ENCODE data around the gene NFIB.
A peak's percentile ranks its signal among the peaks of the same experiment; 100 is the strongest.

Gene NFIB

DNA sequence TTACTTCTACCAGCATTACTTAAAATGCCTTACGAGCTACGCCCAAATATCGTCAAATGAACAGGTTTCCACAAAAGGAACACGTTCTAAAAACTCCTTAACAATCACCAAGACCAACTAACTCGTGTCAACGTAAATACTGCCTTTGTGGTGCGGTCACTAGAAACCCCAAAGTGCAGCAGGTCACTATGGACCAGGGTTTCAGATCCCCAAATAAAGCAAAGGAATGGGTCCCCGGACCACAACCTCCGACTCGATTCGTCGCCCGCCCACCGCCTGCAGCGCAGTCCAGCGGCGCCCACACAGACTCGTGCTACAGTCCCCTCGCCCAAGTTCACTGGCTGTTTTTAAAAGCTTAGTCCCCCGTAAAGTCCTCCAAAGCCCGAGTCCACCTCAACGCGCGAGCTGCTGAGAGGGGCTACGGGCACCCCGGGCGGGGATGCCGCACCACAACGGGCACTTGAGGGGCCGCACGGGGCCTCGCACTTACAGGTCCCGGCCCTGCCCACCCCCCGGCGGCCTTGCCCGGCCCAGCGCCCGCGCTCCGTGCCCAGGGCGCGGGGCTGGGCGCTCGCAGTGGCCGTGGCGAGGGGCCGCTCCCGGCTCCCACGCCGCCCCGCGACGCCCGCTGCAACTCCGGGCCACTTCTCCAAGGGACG, 1.1 kb downstream of the NFIB start:
- H4K5ac ChIP-seq (ENCODE audit: low read length) = no peak overlapping the region
- H3K27ac ChIP-seq (ENCODE audit: low read depth, low read length) = peak overlapping the region; percentile 42
- H3K79me2 ChIP-seq (ENCODE audit: control insufficient read depth, insufficient read depth, low read length) = peaks cover 6% of the 10 kb centered on the region
- DNase-seq = peak; percentile 46
- H2BK5ac ChIP-seq (ENCODE audit: low read length) = peak overlapping the region; percentile 61
- no peak overlapping the region for H2AK5ac ChIP-seq (ENCODE audit: low read length)
- H3K4me1 ChIP-seq (ENCODE audit: control insufficient read depth, low read depth, low read length) = peaks cover 8% of the 10 kb centered on the region
- H3K4me3 ChIP-seq (ENCODE audit: low read length) = peak overlapping the region; percentile 88
- peak overlapping the region; percentile 5 for H2BK120ac ChIP-seq (ENCODE audit: low read depth, low read length)
- no peak overlapping the region for H2BK15ac ChIP-seq (replicated peaks; ENCODE audit: low read depth)
- no CpG with 5 or more reads among the region's 56 CpGs for WGBS (ENCODE audit: extremely low coverage, insufficient coverage, low lambda C conversion rate)
- peak overlapping the region; percentile 90 for H3K9ac ChIP-seq (ENCODE audit: low read length)
- no peaks in the 10 kb centered on the region for H3K27me3 ChIP-seq (ENCODE audit: insufficient read depth, low read length, poor library complexity)
- peak overlapping the region; percentile 100 for H3K18ac ChIP-seq (ENCODE audit: low read length)
- H3K23ac ChIP-seq (ENCODE audit: low read length) = peak overlapping the region; percentile 29
- H3K36me3 ChIP-seq (ENCODE audit: control insufficient read depth, insufficient read depth, low read length) = no peaks in the 10 kb centered on the region
- peak overlapping the region; percentile 88 for H3K4me2 ChIP-seq (ENCODE audit: low read length)
- peak overlapping the region; percentile 94 for H3K56ac ChIP-seq (ENCODE audit: low read length)
- H4K8ac ChIP-seq (ENCODE audit: low read depth, low read length) = no peak overlapping the region
- H3K79me1 ChIP-seq (ENCODE audit: low read length) = peaks cover 2% of the 10 kb centered on the region
- H3K4ac ChIP-seq (ENCODE audit: low read depth, low read length) = peak overlapping the region; percentile 46

- DNase-seq = no peak
- H3K4me3 ChIP-seq (ENCODE audit: low read length) = peak overlapping the region; percentile 88
- peak overlapping the region; percentile 90 for H3K9ac ChIP-seq (ENCODE audit: low read length)
- H3K79me1 ChIP-seq (ENCODE audit: low read length) = peaks cover 2% of the 10 kb centered on the region
- no CpG with 5 or more reads among the region's 10 CpGs for WGBS (ENCODE audit: extremely low coverage, insufficient coverage, low lambda C conversion rate)
- H2BK120ac ChIP-seq (ENCODE audit: low read depth, low read length) = no peak overlapping the region
- H3K27ac ChIP-seq (ENCODE audit: low read depth, low read length) = no peak overlapping the region
- H3K4me1 ChIP-seq (ENCODE audit: control insufficient read depth, low read depth, low read length) = peaks cover 5% of the 10 kb centered on the region
- no peak overlapping the region for H2BK15ac ChIP-seq (replicated peaks; ENCODE audit: low read depth)
- peaks cover 6% of the 10 kb centered on the region for H3K79me2 ChIP-seq (ENCODE audit: control insufficient read depth, insufficient read depth, low read length)
- no peak overlapping the region for H4K8ac ChIP-seq (ENCODE audit: low read depth, low read length)
- no peak overlapping the region for H4K5ac ChIP-seq (ENCODE audit: low read length)
- no peak overlapping the region for H3K23ac ChIP-seq (ENCODE audit: low read length)
- H3K27me3 ChIP-seq (ENCODE audit: insufficient read depth, low read length, poor library complexity) = no peaks in the 10 kb centered on the region
- H3K36me3 ChIP-seq (ENCODE audit: control insufficient read depth, insufficient read depth, low read length) = no peaks in the 10 kb centered on the region
- peak overlapping the region; percentile 94 for H3K56ac ChIP-seq (ENCODE audit: low read length)
- no peak overlapping the region for H2BK5ac ChIP-seq (ENCODE audit: low read length)
- no peak overlapping the region for H2AK5ac ChIP-seq (ENCODE audit: low read length)
- no peak overlapping the region for H3K4ac ChIP-seq (ENCODE audit: low read depth, low read length)
- peak overlapping the region; percentile 88 for H3K4me2 ChIP-seq (ENCODE audit: low read length)
- H3K18ac ChIP-seq (ENCODE audit: low read length) = peak overlapping the region; percentile 60
Observed at GRCh38 chr9:14311956-14312685, 1.8 kb downstream of the NFIB start.

DNA sequence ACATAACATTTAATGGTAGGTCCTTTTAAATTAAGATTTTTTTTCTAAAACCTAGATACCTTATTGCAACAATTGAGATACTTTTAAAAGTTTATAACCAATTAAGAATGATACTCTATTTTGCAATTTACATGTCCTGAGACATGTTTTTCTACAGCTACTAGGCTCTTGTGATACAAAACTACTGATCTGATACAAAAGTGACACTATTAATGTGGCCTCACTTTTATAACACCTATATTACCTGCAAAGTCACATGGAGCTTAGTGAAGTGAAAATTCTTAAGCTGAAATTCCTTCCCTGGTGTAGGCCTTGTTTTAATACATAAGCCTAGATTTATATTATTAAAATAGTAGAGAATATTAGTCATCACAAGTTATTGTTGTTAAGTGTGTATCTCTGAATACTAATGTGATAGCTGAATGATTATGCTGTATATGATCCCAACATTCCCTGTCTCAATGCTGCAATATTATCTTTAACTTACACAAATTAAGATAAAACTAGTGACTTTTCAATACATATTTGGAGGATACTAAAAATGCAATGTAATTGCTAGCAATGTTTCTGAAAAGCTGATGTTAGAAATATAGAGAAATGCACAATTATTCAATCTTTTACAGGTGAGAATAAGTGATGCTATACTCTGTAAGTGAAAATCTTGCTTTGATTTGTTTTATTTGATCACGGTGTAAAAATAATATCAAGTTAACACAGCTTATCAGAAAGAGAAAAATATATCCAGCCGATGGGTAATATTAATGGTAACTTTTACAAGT, 2.6 kb downstream of the NFIB start:
- H3K36me3 ChIP-seq (ENCODE audit: control insufficient read depth, insufficient read depth, low read length) = no peaks in the 10 kb centered on the region
- H3K27ac ChIP-seq (ENCODE audit: low read depth, low read length) = no peak overlapping the region
- peaks cover 2% of the 10 kb centered on the region for H3K79me1 ChIP-seq (ENCODE audit: low read length)
- no peak overlapping the region for H3K23ac ChIP-seq (ENCODE audit: low read length)
- no peak overlapping the region for H2BK15ac ChIP-seq (replicated peaks; ENCODE audit: low read depth)
- H3K4me2 ChIP-seq (ENCODE audit: low read length) = no peak overlapping the region
- H4K8ac ChIP-seq (ENCODE audit: low read depth, low read length) = no peak overlapping the region
- no peak overlapping the region for H3K56ac ChIP-seq (ENCODE audit: low read length)
- no CpG with 5 or more reads among the region's 2 CpGs for WGBS (ENCODE audit: extremely low coverage, insufficient coverage, low lambda C conversion rate)
- no peak overlapping the region for H4K5ac ChIP-seq (ENCODE audit: low read length)
- H3K4me3 ChIP-seq (ENCODE audit: low read length) = no peak overlapping the region
- no peaks in the 10 kb centered on the region for H3K27me3 ChIP-seq (ENCODE audit: insufficient read depth, low read length, poor library complexity)
- DNase-seq = no peak
- no peak overlapping the region for H2BK5ac ChIP-seq (ENCODE audit: low read length)
- H2AK5ac ChIP-seq (ENCODE audit: low read length) = no peak overlapping the region
- H2BK120ac ChIP-seq (ENCODE audit: low read depth, low read length) = no peak overlapping the region
- no peak overlapping the region for H3K4ac ChIP-seq (ENCODE audit: low read depth, low read length)
- H3K9ac ChIP-seq (ENCODE audit: low read length) = no peak overlapping the region
- peaks cover 6% of the 10 kb centered on the region for H3K79me2 ChIP-seq (ENCODE audit: control insufficient read depth, insufficient read depth, low read length)
- H3K4me1 ChIP-seq (ENCODE audit: control insufficient read depth, low read depth, low read length) = peaks cover 5% of the 10 kb centered on the region
- H3K18ac ChIP-seq (ENCODE audit: low read length) = no peak overlapping the region

- Histone ChIP-seq H3K4me3 (ENCODE audit: low read length) (no peak overlapping the region), H3K4me2 (ENCODE audit: low read length) (no peak overlapping the region), H2AK5ac (ENCODE audit: low read length) (no peak overlapping the region), H2BK5ac (ENCODE audit: low read length) (no peak overlapping the region), H3K27me3 (ENCODE audit: insufficient read depth, low read length, poor library complexity) (no peaks in the 10 kb centered on the region), H3K23ac (ENCODE audit: low read length) (no peak overlapping the region), H3K56ac (ENCODE audit: low read length) (no peak overlapping the region), H3K79me1 (ENCODE audit: low read length) (peaks cover 2% of the 10 kb centered on the region), H3K36me3 (ENCODE audit: control insufficient read depth, insufficient read depth, low read length) (no peaks in the 10 kb centered on the region), H3K18ac (ENCODE audit: low read length) (no peak overlapping the region), H2BK15ac (replicated peaks; ENCODE audit: low read depth) (no peak overlapping the region), H3K27ac (ENCODE audit: low read depth, low read length) (no peak overlapping the region), H3K9ac (ENCODE audit: low read length) (peak overlapping the region; percentile 2), H3K79me2 (ENCODE audit: control insufficient read depth, insufficient read depth, low read length) (peaks cover 6% of the 10 kb centered on the region), H2BK120ac (ENCODE audit: low read depth, low read length) (no peak overlapping the region), H4K8ac (ENCODE audit: low read depth, low read length) (no peak overlapping the region), H4K5ac (ENCODE audit: low read length) (no peak overlapping the region), H3K4ac (ENCODE audit: low read depth, low read length) (no peak overlapping the region), H3K4me1 (ENCODE audit: control insufficient read depth, low read depth, low read length) (peaks cover 5% of the 10 kb centered on the region)
- no CpG with 5 or more reads among the region's 2 CpGs for WGBS (ENCODE audit: extremely low coverage, insufficient coverage, low lambda C conversion rate)
- DNase-seq = no peak
Observed at GRCh38 chr9:14310311-14310710, 3.6 kb downstream of the NFIB start.

DNA sequence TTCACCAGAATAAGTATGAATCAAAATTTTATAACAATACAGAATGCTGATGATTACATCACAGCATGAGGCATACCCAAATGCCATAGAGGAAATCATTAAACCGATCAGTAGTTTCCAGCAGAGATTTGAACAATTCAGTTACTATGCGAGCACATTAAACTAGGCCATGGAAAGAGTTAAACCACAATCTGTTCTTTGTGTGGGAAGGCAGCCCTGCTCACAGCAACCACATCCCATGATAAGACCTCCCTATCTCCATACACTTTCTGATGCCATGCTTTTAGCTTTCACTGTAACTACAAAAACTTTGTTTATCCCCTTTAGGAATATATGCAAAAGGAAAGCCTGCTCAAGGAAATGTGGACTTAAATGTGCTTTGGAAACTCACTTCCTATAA, 4.5 kb downstream of the NFIB start:
- WGBS (ENCODE audit: extremely low coverage, insufficient coverage, low lambda C conversion rate) = no CpG with 5 or more reads among the region's 2 CpGs

More for the DNA sequence above, 4.5 kb downstream of the NFIB start:
- no peak overlapping the region for H3K18ac ChIP-seq (ENCODE audit: low read length)
- no peak overlapping the region for H2AK5ac ChIP-seq (ENCODE audit: low read length)
- H3K27me3 ChIP-seq (ENCODE audit: insufficient read depth, low read length, poor library complexity) = no peaks in the 10 kb centered on the region
- H4K5ac ChIP-seq (ENCODE audit: low read length) = no peak overlapping the region
- no peak overlapping the region for H2BK15ac ChIP-seq (replicated peaks; ENCODE audit: low read depth)
- H3K4ac ChIP-seq (ENCODE audit: low read depth, low read length) = no peak overlapping the region
- no peak overlapping the region for H3K4me2 ChIP-seq (ENCODE audit: low read length)
- DNase-seq = peak; percentile 62
- no peak overlapping the region for H2BK5ac ChIP-seq (ENCODE audit: low read length)
- no peak overlapping the region for H3K9ac ChIP-seq (ENCODE audit: low read length)
- no peak overlapping the region for H4K8ac ChIP-seq (ENCODE audit: low read depth, low read length)
- no peak overlapping the region for H3K4me3 ChIP-seq (ENCODE audit: low read length)
- H3K4me1 ChIP-seq (ENCODE audit: control insufficient read depth, low read depth, low read length) = peaks cover 5% of the 10 kb centered on the region
- no peaks in the 10 kb centered on the region for H3K36me3 ChIP-seq (ENCODE audit: control insufficient read depth, insufficient read depth, low read length)
- H3K79me1 ChIP-seq (ENCODE audit: low read length) = peaks cover 2% of the 10 kb centered on the region
- no peak overlapping the region for H3K23ac ChIP-seq (ENCODE audit: low read length)
- peaks cover 6% of the 10 kb centered on the region for H3K79me2 ChIP-seq (ENCODE audit: control insufficient read depth, insufficient read depth, low read length)
- H3K56ac ChIP-seq (ENCODE audit: low read length) = no peak overlapping the region
- no peak overlapping the region for H2BK120ac ChIP-seq (ENCODE audit: low read depth, low read length)
- H3K27ac ChIP-seq (ENCODE audit: low read depth, low read length) = no peak overlapping the region

Data from mesendoderm (in vitro differentiated cells).